ENCODE measurements around the gene CHD6.

GRCh38 chr20:41422953-41423352 is 195.2 kb downstream of the CHD6 start:
- TF ChIP-seq CTCF (optimal IDR thresholded peaks at IDR 0.05 in 1 of 3, IDR thresholded peaks at IDR 0.05 in 1 of 3, conservative IDR thresholded peaks at IDR 0.05 in 1 of 3; ENCODE audit: extremely low read depth in 1 of 3, insufficient read depth in 2 of 3, low read length in 3 of 3) (no peak), EZH2 (IDR thresholded peaks at IDR 0.05; ENCODE audit: low read length) (no peak)

All from keratinocyte (primary cell).